ENCODE data around the gene POLE2.
"Not testable (repeated sequence)": the region's sequence is repeated elsewhere in the genome, so short reads cannot be mapped to it uniquely, and the experiment has no call there.

Gene POLE2

DNA sequence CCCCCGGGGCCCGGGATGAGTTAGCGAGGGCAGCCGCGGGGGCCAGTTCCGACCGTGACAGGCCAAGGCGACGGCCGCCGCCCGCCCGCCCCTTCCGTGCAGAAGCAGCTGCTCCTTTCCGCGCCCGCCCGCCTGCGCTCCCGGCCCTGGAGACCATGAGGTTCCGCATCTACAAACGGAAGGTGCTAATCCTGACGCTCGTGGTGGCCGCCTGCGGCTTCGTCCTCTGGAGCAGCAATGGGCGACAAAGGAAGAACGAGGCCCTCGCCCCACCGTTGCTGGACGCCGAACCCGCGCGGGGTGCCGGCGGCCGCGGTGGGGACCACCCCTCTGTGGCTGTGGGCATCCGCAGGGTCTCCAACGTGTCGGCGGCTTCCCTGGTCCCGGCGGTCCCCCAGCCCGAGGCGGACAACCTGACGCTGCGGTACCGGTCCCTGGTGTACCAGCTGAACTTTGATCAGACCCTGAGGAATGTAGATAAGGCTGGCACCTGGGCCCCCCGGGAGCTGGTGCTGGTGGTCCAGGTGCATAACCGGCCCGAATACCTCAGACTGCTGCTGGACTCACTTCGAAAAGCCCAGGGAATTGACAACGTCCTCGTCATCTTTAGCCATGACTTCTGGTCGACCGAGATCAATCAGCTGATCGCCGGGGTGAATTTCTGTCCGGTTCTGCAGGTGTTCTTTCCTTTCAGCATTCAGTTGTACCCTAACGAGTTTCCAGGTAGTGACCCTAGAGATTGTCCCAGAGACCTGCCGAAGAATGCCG is 66.7 kb downstream of the POLE2 start:
- in situ Hi-C loops (cut with HindIII; ENCODE audit: low pct_unique_long_range_greater_than_20kb, low sequenced_read_pairs), result no loop called here
- peak in 1 of 2 experiments; percentile 60 for DNase-seq (ENCODE audit: low read depth in 1 of 2, low spot score in 1 of 2)
- TF ChIP-seq JUND (IDR thresholded peaks at IDR 0.05; ENCODE audit: low read depth), result no peak

DNA sequence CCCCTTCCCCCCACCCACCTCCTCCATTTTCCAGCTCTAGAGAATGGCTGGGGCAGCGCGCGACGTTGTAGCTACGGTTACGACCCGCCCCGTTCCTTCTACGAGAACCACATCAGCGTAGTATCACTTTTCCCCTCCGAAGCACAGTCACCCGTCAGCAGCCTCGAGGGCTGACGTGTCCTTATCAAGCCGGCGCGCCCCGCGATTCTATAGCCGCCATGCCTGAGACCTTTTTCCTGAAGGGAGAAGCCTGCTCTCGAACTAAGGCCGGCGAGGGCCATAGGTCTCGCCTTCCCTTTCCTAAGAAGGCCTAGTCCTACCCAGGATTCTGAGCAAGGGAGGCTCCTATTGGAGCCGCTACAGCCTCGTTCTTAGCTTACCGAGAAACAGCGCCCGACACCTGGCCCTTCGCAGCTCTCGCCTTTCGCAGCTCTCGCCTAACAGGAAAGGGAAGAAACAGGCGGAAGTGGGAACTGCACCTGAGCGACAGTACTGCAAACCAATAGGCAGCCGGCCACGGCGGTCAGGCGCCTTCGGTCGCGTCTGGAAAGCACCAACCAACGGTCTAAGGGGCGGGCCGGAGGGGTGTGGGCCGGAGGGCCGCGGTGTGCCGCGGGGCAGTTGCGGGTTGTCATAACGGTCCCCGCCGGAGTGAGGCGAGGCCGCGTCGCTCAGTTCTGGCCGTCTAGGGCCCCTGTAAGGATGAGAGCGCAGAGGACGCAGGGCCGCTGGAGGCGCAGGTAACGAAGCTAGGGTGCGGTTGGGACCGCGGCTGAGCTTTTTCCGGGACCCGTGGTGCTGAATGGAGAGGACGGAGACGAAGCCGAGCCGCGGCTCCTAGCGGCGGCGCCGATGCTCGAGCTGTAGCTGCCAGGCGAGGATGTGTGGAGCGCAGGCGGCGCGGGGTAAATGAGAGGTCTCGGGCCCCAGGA is 67.6 kb downstream of the POLE2 start, which contains the start of the genes MGAT2 and RPL36AL:
MGAT2 (plus strand) TSS at position 618 of the 932 bp plus-strand sequence. CDS start 470 bp downstream, outside the sequence.
RPL36AL (minus strand) TSS at position 445 of the 932 bp plus-strand sequence. CDS start 1,522 bp downstream, outside the sequence.
- peak; percentile 99 to 100 for DNase-seq (ENCODE audit: low read depth in 1 of 2, low spot score in 1 of 2)
- in situ Hi-C loops (cut with HindIII; ENCODE audit: low pct_unique_long_range_greater_than_20kb, low sequenced_read_pairs), result no loop called here
- TF ChIP-seq JUND (IDR thresholded peaks at IDR 0.05; ENCODE audit: low read depth), result no peak

DNA sequence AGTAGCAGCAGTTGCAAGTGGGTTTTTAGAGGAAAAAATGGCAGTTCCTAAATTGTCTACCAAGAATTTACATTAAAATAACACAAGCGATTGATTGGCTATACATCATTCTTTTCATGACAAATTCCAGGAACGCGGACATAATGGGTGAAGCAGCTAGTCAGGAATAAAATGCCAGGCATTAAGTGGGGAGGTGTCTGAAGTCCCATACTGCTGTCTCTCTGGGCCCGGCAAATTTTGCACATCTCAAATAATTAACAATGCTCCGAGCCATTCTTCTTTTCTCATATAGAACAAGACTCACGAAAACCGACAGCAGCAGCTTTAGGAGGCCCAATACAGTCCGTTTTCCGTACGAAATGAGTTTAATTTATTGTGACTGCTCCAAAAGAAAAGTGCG is 68.3 kb downstream of the POLE2 start:
- in situ Hi-C loops (cut with HindIII; ENCODE audit: low pct_unique_long_range_greater_than_20kb, low sequenced_read_pairs), result no loop called here

DNA sequence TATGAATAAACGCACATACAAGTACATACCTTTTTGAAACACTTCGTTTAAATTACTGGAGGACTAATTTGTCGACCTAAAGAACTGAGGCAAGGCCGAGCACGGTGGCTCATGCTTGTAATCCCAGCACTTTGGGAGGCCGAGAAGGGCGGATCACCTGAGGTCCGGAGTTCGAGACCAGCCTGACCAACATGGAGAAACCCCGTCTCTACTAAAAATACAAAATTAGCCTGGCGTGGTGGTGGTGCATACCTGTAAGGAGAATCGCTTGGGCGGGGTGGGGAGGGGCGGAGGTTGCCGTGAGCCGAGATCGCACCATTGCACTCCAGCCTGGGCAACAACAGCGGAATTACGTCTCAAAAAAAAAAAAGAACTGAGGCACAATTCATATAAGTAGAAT is 68.7 kb downstream of the POLE2 start:
- DNase-seq (ENCODE audit: low read depth in 1 of 2, low spot score in 1 of 2); in situ Hi-C loops (cut with HindIII; ENCODE audit: low pct_unique_long_range_greater_than_20kb, low sequenced_read_pairs): not testable (repeated sequence)

More for the DNA sequence above, 68.3 kb downstream of the POLE2 start:
- TF ChIP-seq JUND (IDR thresholded peaks at IDR 0.05; ENCODE audit: low read depth), result no peak
- no peak for DNase-seq (ENCODE audit: low read depth in 1 of 2, low spot score in 1 of 2)

DNA sequence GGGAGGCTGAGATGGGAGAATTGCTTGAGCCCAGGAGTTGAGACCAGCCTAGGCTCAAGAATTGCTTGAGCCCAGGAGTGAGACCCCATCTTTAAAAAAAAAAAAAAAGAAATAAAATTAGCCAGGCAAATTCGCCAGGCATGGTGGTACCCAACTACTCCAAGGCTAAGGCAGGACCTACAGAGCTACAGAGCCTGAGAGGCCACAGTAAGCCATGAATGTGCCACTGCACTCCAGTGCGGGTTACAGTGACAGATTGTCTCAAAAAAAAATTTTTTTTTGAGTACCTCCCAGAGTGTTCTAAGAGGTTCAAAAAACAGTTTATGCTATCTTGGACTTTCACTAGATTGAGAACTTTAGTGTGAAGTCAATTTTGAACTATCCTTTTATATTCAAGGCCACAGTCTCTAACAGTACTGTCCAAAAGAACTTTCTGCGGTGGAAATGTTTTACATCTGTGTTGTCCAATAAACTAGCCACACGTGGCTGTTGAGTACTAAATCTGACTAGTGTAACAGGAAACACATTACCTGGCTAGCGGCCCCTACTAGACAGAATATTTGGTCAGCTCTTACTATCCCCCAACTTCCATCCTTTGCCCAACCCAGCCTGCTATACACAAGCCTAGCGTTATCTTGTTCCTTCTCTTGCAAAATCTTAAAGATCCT is 70.0 kb downstream of the POLE2 start:
- in situ Hi-C loops (cut with HindIII; ENCODE audit: low pct_unique_long_range_greater_than_20kb, low sequenced_read_pairs), result no loop called here
- no peak for TF ChIP-seq JUND (IDR thresholded peaks at IDR 0.05; ENCODE audit: low read depth)

DNA sequence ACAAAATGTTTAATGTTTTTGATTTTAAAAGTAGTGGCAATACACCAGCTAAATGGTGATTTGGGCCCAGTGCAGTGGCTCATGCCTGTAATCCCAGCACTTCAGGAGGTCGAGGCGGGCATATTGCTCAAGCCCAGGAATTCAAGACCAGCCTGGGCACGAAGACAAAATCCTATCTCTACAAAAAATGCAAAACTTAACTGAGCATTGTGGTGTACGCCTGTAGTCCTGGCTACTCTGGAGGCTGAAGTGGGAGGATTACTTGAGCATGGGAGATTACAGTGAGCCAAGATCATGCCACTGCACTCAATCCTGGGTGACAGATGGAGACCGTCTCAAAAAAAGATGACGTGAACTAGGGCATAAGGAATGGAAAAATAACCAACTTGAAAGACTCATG is 72.2 kb downstream of the POLE2 start:
- DNase-seq (ENCODE audit: low read depth in 1 of 2, low spot score in 1 of 2), result no peak
- in situ Hi-C loops (cut with HindIII; ENCODE audit: low pct_unique_long_range_greater_than_20kb, low sequenced_read_pairs), result no loop called here

More for the DNA sequence above, 70.0 kb downstream of the POLE2 start:
- DNase-seq (ENCODE audit: low read depth in 1 of 2, low spot score in 1 of 2), result no peak

DNA sequence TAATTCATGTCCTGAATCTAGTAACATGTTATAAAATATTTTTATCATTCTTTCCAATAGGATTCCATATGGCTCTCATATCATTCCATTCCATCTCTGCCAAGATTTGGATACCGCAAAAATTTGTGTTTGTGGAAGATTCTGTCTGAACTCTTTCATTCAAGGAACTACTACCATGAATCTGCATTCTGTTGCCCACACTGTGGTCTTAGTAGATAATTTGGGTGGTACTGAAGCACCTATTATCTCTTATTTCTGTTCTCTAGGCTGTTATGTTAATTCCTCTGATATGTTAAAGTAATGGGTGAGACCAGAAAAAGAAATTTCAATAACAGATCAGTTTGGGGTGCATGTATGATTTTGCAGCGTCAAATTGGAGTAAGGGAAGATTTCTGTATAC is 73.8 kb downstream of the POLE2 start:
- no peak for DNase-seq (ENCODE audit: low read depth in 1 of 2, low spot score in 1 of 2)
- TF ChIP-seq JUND (IDR thresholded peaks at IDR 0.05; ENCODE audit: low read depth), result no peak
- in situ Hi-C loops (cut with HindIII; ENCODE audit: low pct_unique_long_range_greater_than_20kb, low sequenced_read_pairs), result no loop called here

More for the DNA sequence above, 72.2 kb downstream of the POLE2 start:
- no peak for TF ChIP-seq JUND (IDR thresholded peaks at IDR 0.05; ENCODE audit: low read depth)

DNA sequence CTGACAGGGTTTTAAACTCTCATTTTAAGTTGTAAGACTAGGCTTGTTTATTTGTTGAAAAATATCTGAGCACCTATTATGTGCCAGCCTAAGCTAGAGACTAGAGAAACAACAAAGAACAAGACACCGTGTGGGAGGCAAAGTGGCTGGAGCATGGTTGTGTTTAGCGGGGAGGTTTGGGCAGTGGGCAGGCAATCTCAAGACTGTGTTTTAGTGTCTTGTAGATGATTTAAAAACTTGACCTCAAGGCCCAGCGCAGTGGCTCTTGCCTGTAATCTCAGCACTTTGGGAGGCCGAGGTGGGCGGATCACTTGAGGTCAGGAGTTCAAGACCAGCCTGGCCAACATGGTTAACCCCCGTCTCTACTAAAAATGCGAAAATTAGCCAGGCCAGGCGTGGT is 75.3 kb downstream of the POLE2 start:
- in situ Hi-C loops (cut with HindIII; ENCODE audit: low pct_unique_long_range_greater_than_20kb, low sequenced_read_pairs), result no loop called here
- TF ChIP-seq JUND (IDR thresholded peaks at IDR 0.05; ENCODE audit: low read depth), result no peak
- no peak for DNase-seq (ENCODE audit: low read depth in 1 of 2, low spot score in 1 of 2)

DNA sequence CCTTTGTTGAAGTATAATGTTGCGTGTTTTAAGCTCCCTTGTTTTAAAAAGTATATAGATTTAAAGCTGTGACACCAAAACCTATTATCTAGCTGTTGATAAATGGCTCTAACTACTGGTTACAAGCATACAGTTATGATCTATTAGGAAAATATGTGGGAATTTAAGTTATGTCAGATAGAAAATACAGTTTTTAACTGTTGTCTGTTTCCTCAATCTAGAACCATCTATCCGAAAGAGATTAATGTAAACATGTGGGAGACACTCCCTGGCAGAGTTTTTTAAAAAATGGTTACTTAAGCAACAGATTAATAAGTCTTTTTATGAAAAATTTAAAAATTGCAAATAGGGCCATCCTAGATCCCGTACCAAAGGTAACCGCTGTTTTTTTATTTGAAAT is 75.8 kb downstream of the POLE2 start:
- no peak for DNase-seq (ENCODE audit: low read depth in 1 of 2, low spot score in 1 of 2)
- in situ Hi-C loops (cut with HindIII; ENCODE audit: low pct_unique_long_range_greater_than_20kb, low sequenced_read_pairs), result no loop called here
- no peak for TF ChIP-seq JUND (IDR thresholded peaks at IDR 0.05; ENCODE audit: low read depth)

DNA sequence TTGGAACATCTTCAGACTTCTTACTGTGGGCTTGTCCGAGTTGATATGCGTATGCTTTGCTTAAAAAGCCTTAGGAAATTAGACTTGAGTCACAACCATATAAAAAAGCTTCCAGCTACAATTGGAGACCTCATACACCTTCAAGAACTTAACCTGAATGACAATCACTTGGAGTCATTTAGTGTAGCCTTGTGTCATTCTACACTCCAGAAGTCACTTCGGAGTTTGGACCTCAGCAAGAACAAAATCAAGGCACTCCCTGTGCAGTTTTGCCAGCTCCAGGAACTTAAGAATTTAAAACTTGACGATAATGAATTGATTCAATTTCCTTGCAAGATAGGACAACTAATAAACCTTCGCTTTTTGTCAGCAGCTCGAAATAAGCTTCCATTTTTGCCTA is 80.4 kb downstream of the POLE2 start:
- TF ChIP-seq JUND (IDR thresholded peaks at IDR 0.05; ENCODE audit: low read depth), result no peak
- no peak for DNase-seq (ENCODE audit: low read depth in 1 of 2, low spot score in 1 of 2)
- in situ Hi-C loops (cut with HindIII; ENCODE audit: low pct_unique_long_range_greater_than_20kb, low sequenced_read_pairs), result no loop called here

DNA sequence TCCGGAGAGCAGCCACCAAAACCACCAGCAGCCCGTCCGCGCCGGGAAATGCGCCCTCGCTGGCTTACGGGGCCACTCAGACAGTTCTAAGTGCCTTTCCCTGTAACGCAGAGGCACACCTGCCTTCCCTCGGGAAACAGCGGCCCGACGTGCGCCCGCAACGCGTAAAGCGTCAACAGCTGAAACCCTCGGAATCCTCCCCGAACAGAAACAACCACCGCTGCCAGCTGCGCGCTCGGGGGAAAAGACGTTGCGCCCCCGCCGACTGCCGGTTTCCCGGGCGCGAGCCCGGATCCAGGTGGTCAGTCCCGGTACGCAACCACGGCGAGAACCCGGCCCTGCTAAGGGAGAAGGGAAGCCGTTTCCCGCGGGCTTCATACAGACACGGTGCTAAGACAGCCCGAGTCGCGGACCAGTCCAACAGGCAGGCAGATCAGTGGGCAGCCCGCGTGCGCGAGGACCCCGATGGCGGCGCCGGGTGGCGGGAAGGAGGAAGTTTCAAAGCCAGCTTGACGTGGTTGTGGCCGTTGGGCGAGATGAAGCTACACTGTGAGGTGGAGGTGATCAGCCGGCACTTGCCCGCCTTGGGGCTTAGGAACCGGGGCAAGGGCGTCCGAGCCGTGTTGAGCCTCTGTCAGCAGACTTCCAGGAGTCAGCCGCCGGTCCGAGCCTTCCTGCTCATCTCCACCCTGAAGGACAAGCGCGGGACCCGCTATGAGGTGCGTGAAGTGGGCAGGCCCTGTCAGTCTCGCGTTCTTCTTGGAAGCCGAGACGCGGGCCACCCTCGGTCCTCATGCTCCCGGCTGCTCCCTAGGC is 89.3 kb downstream of the POLE2 start, which contains the start of gene LRR1:
LRR1 (plus strand) TSS at position 456 of the 816 bp plus-strand sequence; CDS start at position 537, 81 bp downstream.
- peak; percentile 83 to 93 for DNase-seq (ENCODE audit: low read depth in 1 of 2, low spot score in 1 of 2)
- in situ Hi-C loops (cut with HindIII; ENCODE audit: low pct_unique_long_range_greater_than_20kb, low sequenced_read_pairs), result no loop called here
- TF ChIP-seq JUND (IDR thresholded peaks at IDR 0.05; ENCODE audit: low read depth), result no peak

DNA sequence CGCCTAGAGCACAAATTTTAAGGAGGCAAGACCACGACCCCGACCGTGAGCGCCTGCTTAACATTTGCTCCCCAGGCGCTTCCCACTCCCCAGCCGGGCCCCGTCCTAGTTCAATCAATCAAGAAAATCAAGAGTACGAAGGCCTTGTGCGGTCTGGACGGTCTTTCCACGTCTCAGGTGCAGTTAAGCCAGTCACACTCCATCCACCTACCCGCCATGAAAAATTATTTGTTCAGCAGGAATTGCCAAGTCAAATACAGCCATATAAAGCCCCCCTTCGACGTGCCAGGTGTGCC is 89.9 kb downstream of the POLE2 start:
- no peak for TF ChIP-seq JUND (IDR thresholded peaks at IDR 0.05; ENCODE audit: low read depth)
- in situ Hi-C loops (cut with HindIII; ENCODE audit: low pct_unique_long_range_greater_than_20kb, low sequenced_read_pairs), result no loop called here
- DNase-seq (ENCODE audit: low read depth in 1 of 2, low spot score in 1 of 2), result no peak

All from T47D (cell line).